HG03342 (cell line): ENCODE results near the gene SPINK8.
"Not testable (repeated sequence)": the region's sequence is repeated elsewhere in the genome, so short reads cannot be mapped to it uniquely, and the experiment has no call there.

Experiments used
- ATAC-seq: cut with Tn5 transposase; IDR thresholded peaks from one replicate; pipeline ENCODE4 v1.9.1; 2021; ENCODE audit warnings: mild to moderate bottlenecking, moderate library complexity; ENCODE audit not compliant: unreplicated experiment

SPINK8 gene

GRCh38 chr3:48333346-48334245 is at the start of gene SPINK8:
Gene SPINK8, minus strand, starts transcription at chr3:48333661. Its CDS starts 5,320 bp downstream, at chr3:48328341.
- not testable (repeated sequence) for ATAC-seq

- no peak for ATAC-seq
Observed at GRCh38 chr3:48372862-48373435, 39.5 kb upstream of the SPINK8 start.

- ATAC-seq = no peak
Observed at GRCh38 chr3:48372377-48372770, 38.9 kb upstream of the SPINK8 start.

GRCh38 chr3:48371651-48372376 is 38.4 kb upstream of the SPINK8 start, which contains the start of gene FBXW12:
Gene FBXW12, plus strand, starts transcription at chr3:48372219. Its CDS starts 549 bp downstream, at chr3:48372768.
- ATAC-seq = no peak

GRCh38 chr3:48370333-48370713 is 36.9 kb upstream of the SPINK8 start:
- ATAC-seq = no peak

- no peak for ATAC-seq
Observed at GRCh38 chr3:48369693-48370332, 36.4 kb upstream of the SPINK8 start.

- ATAC-seq = no peak
Observed at GRCh38 chr3:48367201-48367600, 33.7 kb upstream of the SPINK8 start.

GRCh38 chr3:48364840-48365239 is 31.4 kb upstream of the SPINK8 start:
- ATAC-seq = no peak

- no peak for ATAC-seq
Observed at GRCh38 chr3:48361928-48362327, 28.5 kb upstream of the SPINK8 start.

GRCh38 chr3:48356419-48356818 is 23.0 kb upstream of the SPINK8 start:
- no peak for ATAC-seq

GRCh38 chr3:48353987-48354386 is 20.5 kb upstream of the SPINK8 start:
- ATAC-seq = no peak

- ATAC-seq = no peak
Observed at GRCh38 chr3:48352546-48352945, 19.1 kb upstream of the SPINK8 start.

GRCh38 chr3:48347500-48347899 is 14.0 kb upstream of the SPINK8 start:
- ATAC-seq = no peak

- no peak for ATAC-seq
Observed at GRCh38 chr3:48345946-48346572, 12.6 kb upstream of the SPINK8 start.

- no peak for ATAC-seq
Observed at GRCh38 chr3:48344867-48345507, 11.5 kb upstream of the SPINK8 start.

- ATAC-seq = no peak
Observed at GRCh38 chr3:48343432-48343831, 10.0 kb upstream of the SPINK8 start.

- no peak for ATAC-seq
Observed at GRCh38 chr3:48338635-48339034, 5.2 kb upstream of the SPINK8 start.

- ATAC-seq = not testable (repeated sequence)
Observed at GRCh38 chr3:48337536-48337935, 4.1 kb upstream of the SPINK8 start.

- ATAC-seq = not testable (repeated sequence)
Observed at GRCh38 chr3:48335286-48335685, 1.8 kb upstream of the SPINK8 start.

GRCh38 chr3:48334605-48335004 is 1.1 kb upstream of the SPINK8 start:
- no peak for ATAC-seq
